ENCODE data around the gene SERPINB8. TPM values are rescaled to one million over a fixed set of nuclear protein-coding genes. Genes with fewer than 3 reads are reported as not detected.

The SERPINB8 gene
- total RNA-seq, 1 donor from 2014 or later: 14.1 TPM

- H3K4me3 Mint-ChIP-seq (ENCODE audit: unreplicated experiment): no peak overlapping the region
Measured at GRCh38 chr18:63987743-63988142, 17.9 kb downstream of the SERPINB8 start.

GRCh38 chr18:63992751-63993150, 22.9 kb downstream of the SERPINB8 start:
- H3K27ac ChIP-seq (ENCODE audit: low read depth, low read length): no peak overlapping the region
- H3K4me1 ChIP-seq (ENCODE audit: insufficient read depth, low read length): no peaks in the 10 kb centered on the region
- Mint-ChIP-seq H3K4me1 (ENCODE audit: low read depth, unreplicated experiment) (no peaks in the 10 kb centered on the region), H3K36me3 (ENCODE audit: low read depth, unreplicated experiment) (peaks cover 7% of the 10 kb centered on the region), H3K4me3 (ENCODE audit: unreplicated experiment) (no peak overlapping the region), H3K27ac (ENCODE audit: unreplicated experiment) (no peak overlapping the region), H3K9me3 (ENCODE audit: unreplicated experiment) (peaks cover 11% of the 10 kb centered on the region), H3K27me3 (ENCODE audit: low read depth, unreplicated experiment) (no peaks in the 10 kb centered on the region)
- peaks cover 4% of the 10 kb centered on the region for H3K36me3 ChIP-seq (ENCODE audit: insufficient read depth, low read length)
- no peaks in the 10 kb centered on the region for H3K79me2 ChIP-seq (ENCODE audit: insufficient read depth, low read length)
- TF ChIP-seq EZH2 (IDR thresholded peaks at IDR 0.05; ENCODE audit: insufficient read depth, low read length) (no peak), CTCF (IDR thresholded peaks at IDR 0.05; ENCODE audit: insufficient read depth, low read depth, low read length) (no peak)
- no peaks in the 10 kb centered on the region for H4K20me1 ChIP-seq (ENCODE audit: insufficient read depth, low read length)
- H2AFZ ChIP-seq (ENCODE audit: low read depth, low read length): no peak overlapping the region
- H3K4me2 ChIP-seq (ENCODE audit: low read length): no peak overlapping the region
- FAIRE-seq: no peak
- peaks cover 3% of the 10 kb centered on the region for H3K9me3 ChIP-seq (ENCODE audit: insufficient read depth, low read depth, low read length)
- no peak for DNase-seq (ENCODE audit: low read depth)
- no peak overlapping the region for H3K9ac ChIP-seq (ENCODE audit: low read length)
- H3K4me3 ChIP-seq (ENCODE audit: insufficient read depth, low read depth, low read length): no peak overlapping the region
- no peaks in the 10 kb centered on the region for H3K27me3 ChIP-seq (ENCODE audit: insufficient read depth, low read length)

More at GRCh38 chr18:63987743-63988142, 17.9 kb downstream of the SERPINB8 start:
- Histone ChIP-seq H3K4me2 (ENCODE audit: low read length) (no peak overlapping the region), H3K4me1 (ENCODE audit: insufficient read depth, low read length) (no peaks in the 10 kb centered on the region), H3K4me3 (ENCODE audit: insufficient read depth, low read depth, low read length) (no peak overlapping the region), H3K9me3 (ENCODE audit: insufficient read depth, low read depth, low read length) (no peaks in the 10 kb centered on the region), H3K27ac (ENCODE audit: low read depth, low read length) (no peak overlapping the region), H4K20me1 (ENCODE audit: insufficient read depth, low read length) (no peaks in the 10 kb centered on the region), H3K9ac (ENCODE audit: low read length) (no peak overlapping the region), H3K36me3 (ENCODE audit: insufficient read depth, low read length) (peaks cover 34% of the 10 kb centered on the region), H2AFZ (ENCODE audit: low read depth, low read length) (no peak overlapping the region), H3K79me2 (ENCODE audit: insufficient read depth, low read length) (no peaks in the 10 kb centered on the region), H3K27me3 (ENCODE audit: insufficient read depth, low read length) (no peaks in the 10 kb centered on the region)
- H3K36me3 Mint-ChIP-seq (ENCODE audit: low read depth, unreplicated experiment): peaks cover 11% of the 10 kb centered on the region
- no peaks in the 10 kb centered on the region for H3K27me3 Mint-ChIP-seq (ENCODE audit: low read depth, unreplicated experiment)
- no peak for TF ChIP-seq CTCF (IDR thresholded peaks at IDR 0.05; ENCODE audit: insufficient read depth, low read depth, low read length)
- no peak for TF ChIP-seq EZH2 (IDR thresholded peaks at IDR 0.05; ENCODE audit: insufficient read depth, low read length)
- FAIRE-seq (no peak), DNase-seq (ENCODE audit: low read depth) (no peak)
- H3K9me3 Mint-ChIP-seq (ENCODE audit: unreplicated experiment): no peaks in the 10 kb centered on the region
- no peak overlapping the region for H3K27ac Mint-ChIP-seq (ENCODE audit: unreplicated experiment)
- no peaks in the 10 kb centered on the region for H3K4me1 Mint-ChIP-seq (ENCODE audit: low read depth, unreplicated experiment)

- no peak overlapping the region for H3K4me3 ChIP-seq (ENCODE audit: insufficient read depth, low read depth, low read length)
- H3K79me2 ChIP-seq (ENCODE audit: insufficient read depth, low read length): no peaks in the 10 kb centered on the region
- no peak overlapping the region for H3K4me3 Mint-ChIP-seq (ENCODE audit: unreplicated experiment)
- no peaks in the 10 kb centered on the region for H3K27me3 ChIP-seq (ENCODE audit: insufficient read depth, low read length)
- no peak overlapping the region for H2AFZ ChIP-seq (ENCODE audit: low read depth, low read length)
- H3K9me3 Mint-ChIP-seq (ENCODE audit: unreplicated experiment): peaks cover 11% of the 10 kb centered on the region
- no peak overlapping the region for H3K9ac ChIP-seq (ENCODE audit: low read length)
- no peak overlapping the region for H3K27ac Mint-ChIP-seq (ENCODE audit: unreplicated experiment)
- FAIRE-seq: no peak
- peaks cover 2% of the 10 kb centered on the region for H3K27me3 Mint-ChIP-seq (ENCODE audit: low read depth, unreplicated experiment)
- H3K36me3 Mint-ChIP-seq (ENCODE audit: low read depth, unreplicated experiment): peaks cover 6% of the 10 kb centered on the region
- H3K27ac ChIP-seq (ENCODE audit: low read depth, low read length): no peak overlapping the region
- DNase-seq (ENCODE audit: low read depth): peak; percentile 18
- no peak overlapping the region for H3K4me2 ChIP-seq (ENCODE audit: low read length)
- TF ChIP-seq CTCF (IDR thresholded peaks at IDR 0.05; ENCODE audit: insufficient read depth, low read depth, low read length) (peak; percentile 94), EZH2 (IDR thresholded peaks at IDR 0.05; ENCODE audit: insufficient read depth, low read length) (no peak)
- H3K4me1 Mint-ChIP-seq (ENCODE audit: low read depth, unreplicated experiment): no peaks in the 10 kb centered on the region
- H4K20me1 ChIP-seq (ENCODE audit: insufficient read depth, low read length): no peaks in the 10 kb centered on the region
- no peaks in the 10 kb centered on the region for H3K4me1 ChIP-seq (ENCODE audit: insufficient read depth, low read length)
- H3K36me3 ChIP-seq (ENCODE audit: insufficient read depth, low read length): no peaks in the 10 kb centered on the region
- H3K9me3 ChIP-seq (ENCODE audit: insufficient read depth, low read depth, low read length): peaks cover 3% of the 10 kb centered on the region
Measured at GRCh38 chr18:63994783-63995399, 25.0 kb downstream of the SERPINB8 start.
